NCI-H1436 treated with DMSO at 0.1 percent for 48 hours (cell line): ENCODE data around the gene KLHL29.

Experiments used
- DNase-seq: peaks from one replicate; lab custom pipeline; 2025; lab: John Stamatoyannopoulos, UW

Gene KLHL29

GRCh38 chr2:23449413-23449812, 64.4 kb downstream of the KLHL29 start:
- no peak for DNase-seq

GRCh38 chr2:23449831-23450331, 64.9 kb downstream of the KLHL29 start:
- DNase-seq: no peak

GRCh38 chr2:23452372-23452771, 67.4 kb downstream of the KLHL29 start:
- no peak for DNase-seq

- DNase-seq: no peak
Observed at GRCh38 chr2:23452853-23453420, 68.0 kb downstream of the KLHL29 start.

- DNase-seq: no peak
Observed at GRCh38 chr2:23453432-23453831, 68.5 kb downstream of the KLHL29 start.

GRCh38 chr2:23453836-23454460, 69.0 kb downstream of the KLHL29 start:
- DNase-seq: no peak

GRCh38 chr2:23454501-23455120, 69.6 kb downstream of the KLHL29 start:
- DNase-seq: no peak

GRCh38 chr2:23456396-23456795, 71.4 kb downstream of the KLHL29 start:
- no peak for DNase-seq

- DNase-seq: no peak
Observed at GRCh38 chr2:23456881-23457760, 72.1 kb downstream of the KLHL29 start.

GRCh38 chr2:23457990-23458682, 73.2 kb downstream of the KLHL29 start:
- DNase-seq: no peak

GRCh38 chr2:23459032-23459431, 74.1 kb downstream of the KLHL29 start:
- DNase-seq: no peak

- no peak for DNase-seq
Observed at GRCh38 chr2:23460228-23460627, 75.2 kb downstream of the KLHL29 start.

GRCh38 chr2:23460993-23461392, 76.0 kb downstream of the KLHL29 start:
- DNase-seq: no peak

- DNase-seq: no peak
Observed at GRCh38 chr2:23464156-23464555, 79.2 kb downstream of the KLHL29 start.

- no peak for DNase-seq
Observed at GRCh38 chr2:23464905-23465537, 80.0 kb downstream of the KLHL29 start.

- DNase-seq: no peak
Observed at GRCh38 chr2:23465936-23466335, 81.0 kb downstream of the KLHL29 start.

GRCh38 chr2:23467618-23468017, 82.6 kb downstream of the KLHL29 start:
- DNase-seq: no peak

- DNase-seq: no peak
Observed at GRCh38 chr2:23468474-23469141, 83.6 kb downstream of the KLHL29 start.

- no peak for DNase-seq
Observed at GRCh38 chr2:23469142-23469540, 84.2 kb downstream of the KLHL29 start.

- DNase-seq: no peak
Observed at GRCh38 chr2:23475036-23475435, 90.1 kb downstream of the KLHL29 start.

GRCh38 chr2:23475473-23475872, 90.5 kb downstream of the KLHL29 start:
- no peak for DNase-seq
